Measurements from ENCODE around the gene KLHL17. TPM values are rescaled to one million over a fixed set of nuclear protein-coding genes. Genes with fewer than 3 reads are reported as not detected.

KLHL17 gene
- total RNA-seq, 1 experiment from 2014 or later, result 41.4 TPM

DNA sequence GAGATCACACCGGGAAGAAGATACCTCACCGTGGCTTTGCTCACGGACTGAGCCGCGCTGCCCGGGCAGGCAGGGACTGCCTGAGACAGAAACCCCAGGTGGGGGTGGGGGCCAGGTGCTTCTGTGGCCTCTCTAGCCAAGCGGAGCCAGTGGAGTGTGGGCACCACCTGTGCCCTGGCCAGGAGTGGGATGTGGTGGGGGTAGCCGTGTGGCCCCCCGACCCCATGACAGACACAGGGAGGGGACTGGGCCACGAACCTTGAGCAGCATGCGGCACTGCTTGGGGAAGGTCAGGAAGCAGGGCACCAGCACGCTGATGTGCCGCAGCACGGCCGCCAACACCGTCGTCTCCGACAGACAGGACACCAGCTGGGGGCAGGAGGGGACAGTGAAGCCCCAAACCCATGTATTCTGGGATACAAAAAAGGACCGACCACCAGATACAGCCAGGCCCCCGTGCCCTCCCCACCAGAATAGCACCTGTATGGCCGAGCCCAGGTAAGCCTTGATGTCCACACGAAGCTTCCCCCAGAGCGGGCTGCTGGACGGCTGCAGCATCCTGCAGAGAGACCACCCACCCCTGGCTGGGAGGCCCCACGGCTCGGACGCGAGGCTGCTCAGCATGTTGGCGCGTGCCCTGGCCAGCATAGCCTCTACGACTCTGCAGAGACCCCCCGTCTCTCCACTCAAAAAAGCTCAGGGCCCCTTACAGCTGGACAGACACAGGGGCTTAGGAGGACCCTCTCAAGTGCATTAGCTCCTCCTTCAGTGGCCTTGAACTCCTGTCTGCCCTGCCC lies 6.7 kb upstream of the KLHL17 start:
- Histone ChIP-seq H3T11ph (ENCODE audit: low read length) (no peak overlapping the region), H3K27me3 (ENCODE audit: insufficient read depth, low read length) (no peaks in the 10 kb centered on the region), H2BK120ac (ENCODE audit: low read depth, low read length, poor library complexity, severe bottlenecking) (no peak overlapping the region), H2BK12ac (ENCODE audit: insufficient read length, low read depth, low read length) (no peak overlapping the region), H3K14ac (ENCODE audit: insufficient read depth, low read length) (no peak overlapping the region), H3K4me1 (ENCODE audit: insufficient read depth, low read length) (no peaks in the 10 kb centered on the region), H3K9ac (ENCODE audit: extremely low read depth, insufficient read length, low read length) (no peak overlapping the region), H3K18ac (ENCODE audit: insufficient read length, low read depth, low read length) (no peak overlapping the region), H2BK20ac (ENCODE audit: low read depth, low read length, poor library complexity, severe bottlenecking) (no peak overlapping the region), H3K9me3 (ENCODE audit: control insufficient read depth, low read depth, low read length) (no peaks in the 10 kb centered on the region), H3K79me1 (ENCODE audit: insufficient read depth, low read depth, low read length, poor library complexity, severe bottlenecking) (peaks cover 2% of the 10 kb centered on the region), H3K79me2 (ENCODE audit: insufficient read depth, low read length) (peaks cover 3% of the 10 kb centered on the region; the same call in 1 of the 2 replicates), H4K5ac (ENCODE audit: insufficient read length, low read depth, low read length) (no peak overlapping the region), H3K23ac (ENCODE audit: insufficient read length, low read depth, low read length) (no peak overlapping the region), H2AFZ (ENCODE audit: low read length) (no peak overlapping the region), H2AK5ac (ENCODE audit: insufficient read length, low read length) (no peak overlapping the region), H2BK5ac (ENCODE audit: insufficient read length, low read length) (no peak overlapping the region), H4K20me1 (ENCODE audit: control insufficient read depth, insufficient read depth, insufficient read length) (no peaks in the 10 kb centered on the region), H3K4me2 (ENCODE audit: insufficient read depth, insufficient read length, low read length) (no peak overlapping the region), H2BK15ac (ENCODE audit: low read depth, low read length) (no peak overlapping the region), H3K27ac (ENCODE audit: insufficient read length, low read depth, low read length) (no peak overlapping the region), H3K56ac (ENCODE audit: insufficient read length, low read depth, low read length) (no peak overlapping the region), H4K8ac (replicated peaks; ENCODE audit: insufficient read length, low read depth, low read length) (no peak overlapping the region), H3K4ac (ENCODE audit: low read depth, low read length) (no peak overlapping the region), H3K23me2 (ENCODE audit: insufficient read length, low read depth, low read length, poor library complexity, severe bottlenecking) (no peaks in the 10 kb centered on the region), H4K91ac (ENCODE audit: insufficient read length, low read depth, low read length) (no peak overlapping the region)
- WGBS (ENCODE audit: extremely low coverage, insufficient read length, low lambda C conversion rate), result no CpG with 5 or more reads among the region's 32 CpGs
- H3K4me3 Mint-ChIP-seq, result no peak overlapping the region; a peak in 1 of 5 replicates
- peaks cover 7 to 16% of the 10 kb centered on the region in 2 experiments for H3K4me1 Mint-ChIP-seq
- DNase-seq, result no peak
- no peaks in the 10 kb centered on the region; a peak in 2 of 5 replicates for H3K9me3 Mint-ChIP-seq
- TF ChIP-seq, protein P1, sequence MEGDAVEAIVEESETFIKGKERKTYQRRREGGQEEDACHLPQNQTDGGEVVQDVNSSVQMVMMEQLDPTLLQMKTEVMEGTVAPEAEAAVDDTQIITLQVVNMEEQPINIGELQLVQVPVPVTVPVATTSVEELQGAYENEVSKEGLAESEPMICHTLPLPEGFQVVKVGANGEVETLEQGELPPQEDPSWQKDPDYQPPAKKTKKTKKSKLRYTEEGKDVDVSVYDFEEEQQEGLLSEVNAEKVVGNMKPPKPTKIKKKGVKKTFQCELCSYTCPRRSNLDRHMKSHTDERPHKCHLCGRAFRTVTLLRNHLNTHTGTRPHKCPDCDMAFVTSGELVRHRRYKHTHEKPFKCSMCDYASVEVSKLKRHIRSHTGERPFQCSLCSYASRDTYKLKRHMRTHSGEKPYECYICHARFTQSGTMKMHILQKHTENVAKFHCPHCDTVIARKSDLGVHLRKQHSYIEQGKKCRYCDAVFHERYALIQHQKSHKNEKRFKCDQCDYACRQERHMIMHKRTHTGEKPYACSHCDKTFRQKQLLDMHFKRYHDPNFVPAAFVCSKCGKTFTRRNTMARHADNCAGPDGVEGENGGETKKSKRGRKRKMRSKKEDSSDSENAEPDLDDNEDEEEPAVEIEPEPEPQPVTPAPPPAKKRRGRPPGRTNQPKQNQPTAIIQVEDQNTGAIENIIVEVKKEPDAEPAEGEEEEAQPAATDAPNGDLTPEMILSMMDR (conservative IDR thresholded peaks at IDR 0.05), result no peak
- peaks cover 38 to 83% (median 70%) of the 10 kb centered on the region in 3 experiments; a peak in 6 of 7 replicates for H3K36me3 Mint-ChIP-seq (ENCODE audit: insufficient read depth in 1 of 3, low read depth in 3 of 3)
- H3K27me3 Mint-ChIP-seq (ENCODE audit: low read depth), result no peaks in the 10 kb centered on the region
- no peak overlapping the region for H3K27ac Mint-ChIP-seq

All from H9 (cell line).